ENCODE measurements around the gene CITED1.
A peak's percentile ranks its signal among the peaks of the same experiment; 100 is the strongest.

Gene CITED1

GRCh38 chrX:72308566-72309296 lies 3.0 kb upstream of the CITED1 start:
- DNase-seq (ENCODE audit: low read depth in 3 of 3): peak in 1 of 3 experiments; percentile 11

DNA sequence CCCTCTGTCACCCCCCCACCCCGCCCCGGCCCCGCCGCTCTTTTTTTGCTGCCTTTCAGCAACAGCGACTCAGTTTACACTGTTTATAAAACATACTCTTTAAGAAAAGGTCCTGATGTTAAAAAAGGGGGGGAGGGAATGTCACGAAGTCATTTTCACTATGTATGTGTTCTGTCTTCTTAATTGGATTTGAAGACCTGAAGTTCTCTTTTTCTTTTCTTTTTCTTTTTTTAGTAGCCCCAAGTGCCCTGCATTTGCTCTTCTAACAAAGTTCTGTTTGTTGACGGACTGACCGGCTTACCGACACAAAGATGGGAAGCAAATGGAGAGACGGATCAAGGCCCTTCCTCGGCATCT lies 2.5 kb upstream of the CITED1 start:
- DNase-seq (ENCODE audit: low read depth in 3 of 3): no peak

DNA sequence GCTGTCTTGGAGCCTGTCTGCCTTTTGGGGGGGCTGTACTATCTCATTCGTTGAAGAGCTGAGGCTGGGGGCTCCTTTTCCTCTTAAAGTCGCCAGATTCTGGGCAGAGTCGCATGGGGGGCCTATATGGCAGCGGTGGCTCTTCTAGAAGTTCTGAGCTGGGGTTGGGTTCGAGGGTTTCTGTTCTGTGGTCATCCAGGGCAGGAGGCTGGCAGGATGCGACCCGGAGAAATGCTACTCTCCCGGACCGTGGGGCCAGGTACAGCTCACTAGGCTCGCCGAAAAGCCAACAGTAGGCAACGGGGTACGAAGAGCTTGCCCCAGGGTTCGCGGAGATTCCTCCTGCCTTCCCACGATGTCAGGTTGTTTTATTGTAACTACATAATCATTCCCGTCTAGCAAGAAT lies 1.9 kb upstream of the CITED1 start:
- no peak for DNase-seq (ENCODE audit: low read depth in 3 of 3)

DNA sequence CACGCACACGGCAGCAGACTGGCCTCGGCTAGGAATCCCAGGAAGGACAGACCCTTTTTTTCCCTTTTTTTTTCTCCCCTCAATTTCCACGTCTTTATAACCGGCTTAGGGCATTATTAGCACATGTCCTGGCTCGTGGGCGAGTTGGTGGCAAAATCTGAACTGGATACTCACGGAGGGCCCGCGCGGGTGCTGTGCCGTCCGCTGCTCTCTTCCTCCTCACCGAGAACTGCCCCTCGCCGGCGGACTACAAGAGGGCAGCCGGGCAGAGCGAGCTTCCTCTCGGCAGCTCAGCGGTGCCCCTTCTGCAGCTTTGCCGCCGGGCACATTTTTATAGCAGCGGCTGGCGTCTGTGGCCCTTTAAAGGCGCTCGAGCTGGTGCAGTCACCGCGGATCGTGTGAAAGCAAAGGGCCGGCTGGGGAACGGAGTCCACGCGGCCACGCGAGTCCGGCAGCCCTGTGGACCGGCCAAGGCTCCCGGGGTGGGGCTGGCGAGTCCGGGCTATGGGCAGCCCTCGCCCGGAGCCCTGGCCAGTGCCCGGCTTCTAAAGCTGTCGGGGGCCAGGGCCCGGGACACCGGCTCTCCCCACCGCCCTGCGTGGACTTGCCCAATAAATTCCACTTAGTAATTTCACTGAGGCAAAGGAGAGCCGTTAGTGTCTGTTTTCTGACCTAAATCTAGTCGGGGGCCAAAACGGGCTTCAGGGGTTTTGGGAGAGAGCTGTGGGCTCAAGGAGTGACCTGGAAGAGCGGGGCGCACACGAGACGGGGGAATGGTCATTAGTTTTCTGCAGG lies 1.3 kb upstream of the CITED1 start:
- peak in 1 of 3 experiments; percentile 5 for DNase-seq (ENCODE audit: low read depth in 3 of 3)

DNA sequence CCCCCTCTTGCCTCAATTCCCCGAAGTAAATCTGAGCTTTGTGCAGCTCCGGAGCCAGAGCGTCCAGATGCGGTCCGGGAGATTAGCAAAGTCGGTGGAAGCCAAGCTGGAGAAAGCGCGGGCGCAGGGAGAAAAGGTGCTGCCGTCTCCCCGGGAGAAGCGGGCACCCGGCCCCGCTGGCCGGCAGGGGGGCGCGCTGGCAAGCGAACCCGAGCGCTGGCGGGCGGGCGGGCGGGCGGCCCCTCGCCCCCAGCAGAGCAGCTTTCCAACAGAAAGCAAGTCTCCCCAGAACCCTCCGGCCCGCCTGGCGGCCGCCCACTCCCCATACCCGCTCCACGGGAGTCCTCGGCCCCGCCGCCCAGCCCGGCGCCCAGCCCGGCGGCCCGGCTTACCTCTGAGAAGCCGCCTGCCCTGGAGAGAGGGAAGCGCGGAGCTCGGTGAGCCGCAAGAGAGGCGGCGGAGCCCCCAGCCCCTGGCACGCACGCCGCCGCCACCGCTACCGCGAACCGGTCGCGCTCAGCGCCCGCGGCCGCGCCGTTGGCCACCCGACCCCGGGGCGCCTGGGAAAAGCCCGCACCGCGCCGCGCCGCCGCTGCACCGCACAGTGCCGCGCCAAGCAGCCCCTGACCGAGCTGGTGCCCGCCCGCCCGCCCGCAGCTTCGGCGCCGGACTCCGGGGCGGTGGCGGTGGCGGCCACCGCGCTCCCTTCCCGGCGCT lies 529 bp upstream of the CITED1 start:
- no peak for DNase-seq (ENCODE audit: low read depth in 3 of 3)

DNA sequence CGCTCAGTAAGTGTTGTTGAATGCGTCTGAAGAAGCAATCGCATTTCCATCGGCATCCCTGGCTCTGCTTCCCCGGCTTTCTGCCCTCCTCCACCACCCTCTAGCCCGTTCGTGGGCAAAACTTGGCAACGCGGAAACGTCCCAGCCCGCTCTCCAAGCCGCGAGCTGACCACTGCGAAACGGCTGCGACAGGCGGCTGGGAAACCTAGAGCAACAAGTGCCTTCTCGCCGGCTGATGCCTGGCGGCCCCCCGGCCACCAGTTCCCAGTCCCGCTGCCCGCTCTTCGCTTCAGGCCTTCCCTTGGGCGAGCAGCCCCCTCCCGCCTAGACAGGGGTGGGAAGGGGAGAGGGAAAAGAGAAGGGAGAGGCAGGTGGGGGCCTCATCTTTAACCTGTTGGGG lies 837 bp downstream of the CITED1 start:
- DNase-seq (ENCODE audit: low read depth in 3 of 3): no peak

DNA sequence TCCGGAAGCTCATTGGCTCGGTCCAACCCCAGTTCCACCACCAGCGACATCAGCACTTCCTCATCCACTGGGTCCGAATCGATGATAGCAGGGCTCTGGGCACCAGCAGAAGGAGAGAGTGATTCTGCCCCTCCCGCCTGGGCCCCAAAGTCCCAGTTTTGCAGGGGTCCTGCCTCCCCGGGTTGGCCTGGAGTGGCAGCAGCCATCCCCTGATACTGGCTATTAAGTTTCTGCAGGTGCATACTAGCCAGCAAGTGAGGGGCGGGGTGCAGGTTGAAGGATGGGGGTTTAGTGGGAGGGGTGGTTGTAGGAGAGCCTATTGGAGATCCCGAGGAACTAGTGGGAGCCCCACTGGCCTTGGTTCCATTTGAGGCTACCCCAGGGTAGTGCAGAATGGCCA lies 3.9 kb downstream of the CITED1 start:
- no peak for DNase-seq (ENCODE audit: low read depth in 3 of 3)

- DNase-seq (ENCODE audit: low read depth in 3 of 3): no peak
Measured at GRCh38 chrX:72299891-72300630, 5.7 kb downstream of the CITED1 start.

DNA sequence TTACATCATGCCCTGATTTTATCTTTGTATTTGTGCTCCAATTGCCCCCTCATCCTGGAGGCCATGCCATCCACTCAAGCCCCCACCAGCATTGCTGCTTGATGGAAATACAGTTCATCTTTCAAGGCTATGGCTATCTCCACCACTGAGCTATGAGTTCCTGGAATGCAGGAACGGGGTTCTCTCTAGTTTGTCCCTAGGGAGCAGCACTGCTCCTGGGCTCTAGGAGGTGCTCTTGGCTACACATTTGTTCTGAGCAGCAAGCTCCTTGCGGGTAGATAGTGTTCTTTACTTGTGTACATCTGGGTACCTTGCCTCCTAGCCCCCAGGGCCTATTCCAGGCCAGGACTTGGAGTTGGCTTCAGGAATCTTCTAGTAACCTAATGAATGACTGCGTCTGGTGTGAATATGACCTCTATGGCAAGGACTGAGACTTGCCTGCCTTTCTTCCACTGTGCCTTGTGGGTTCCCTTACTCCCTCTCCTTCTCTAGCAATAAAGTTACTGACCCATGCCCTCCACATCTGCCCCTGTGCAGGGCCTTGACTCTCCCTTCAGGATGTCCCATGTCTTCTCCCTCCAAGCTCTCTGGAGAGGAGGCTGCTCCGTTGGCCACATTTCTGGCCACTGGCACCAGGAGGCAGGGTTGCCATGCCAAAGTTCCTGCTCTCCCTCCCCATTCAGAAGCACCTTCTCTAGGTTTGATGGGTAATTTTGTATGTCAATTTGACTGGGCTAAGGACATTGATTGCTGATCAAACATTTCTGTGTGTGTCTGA lies 7.6 kb downstream of the CITED1 start:
- no peak for DNase-seq (ENCODE audit: low read depth in 3 of 3)

GRCh38 chrX:72296991-72297390 lies 8.7 kb downstream of the CITED1 start:
- no peak for DNase-seq (ENCODE audit: low read depth in 3 of 3)

GRCh38 chrX:72295745-72296144 lies 10.0 kb downstream of the CITED1 start:
- DNase-seq (ENCODE audit: low read depth in 3 of 3): no peak

DNA sequence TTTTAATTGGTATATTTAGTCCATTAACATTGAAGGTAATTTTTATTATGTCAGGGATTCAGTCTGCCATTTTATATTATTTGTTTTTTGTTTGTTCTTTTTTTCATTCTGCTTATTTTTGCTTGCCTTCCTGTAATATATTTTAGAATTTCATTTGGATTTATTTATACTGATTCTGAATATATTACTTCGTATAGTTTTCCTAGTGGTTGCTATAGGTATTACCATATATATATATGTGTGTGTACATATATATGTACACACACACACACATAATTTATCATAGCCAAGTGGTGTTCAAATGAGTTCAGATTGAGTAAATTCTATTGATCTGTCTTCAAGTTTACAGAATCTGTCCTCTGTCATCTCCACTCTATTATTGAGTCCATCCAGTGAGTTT lies 11.2 kb downstream of the CITED1 start:
- no peak for DNase-seq (ENCODE audit: low read depth in 3 of 3)

- DNase-seq (ENCODE audit: low read depth in 3 of 3): no peak
Measured at GRCh38 chrX:72282302-72282701, 23.4 kb downstream of the CITED1 start.

DNA sequence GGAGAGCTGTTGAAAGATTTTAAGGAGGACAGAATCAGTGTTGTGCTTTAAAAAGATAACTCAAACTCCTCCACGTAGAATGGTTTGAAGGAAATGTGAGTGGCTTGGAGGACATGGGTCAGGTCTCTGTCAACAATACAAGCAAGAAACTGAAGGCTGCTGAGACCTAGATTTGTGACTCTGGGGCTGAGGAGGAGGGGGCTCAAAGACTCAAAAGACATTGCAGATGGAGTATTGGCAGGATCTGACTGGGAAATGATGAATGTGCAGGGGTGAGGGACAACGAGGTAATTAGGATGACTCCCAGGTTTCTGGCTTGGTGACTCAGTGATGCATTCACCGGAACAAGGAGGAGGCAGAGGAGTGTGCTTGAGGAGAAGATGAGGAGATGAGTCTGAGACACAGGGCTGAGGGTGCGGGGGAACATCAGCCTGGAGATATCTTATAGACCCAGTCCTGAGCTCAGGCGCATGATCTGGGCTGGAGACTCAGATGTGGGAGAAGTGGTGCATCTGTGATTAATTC lies 25.3 kb downstream of the CITED1 start:
- DNase-seq (ENCODE audit: low read depth in 3 of 3): no peak

- DNase-seq (ENCODE audit: low read depth in 3 of 3): no peak
Measured at GRCh38 chrX:72276478-72276953, 29.2 kb downstream of the CITED1 start.

DNA sequence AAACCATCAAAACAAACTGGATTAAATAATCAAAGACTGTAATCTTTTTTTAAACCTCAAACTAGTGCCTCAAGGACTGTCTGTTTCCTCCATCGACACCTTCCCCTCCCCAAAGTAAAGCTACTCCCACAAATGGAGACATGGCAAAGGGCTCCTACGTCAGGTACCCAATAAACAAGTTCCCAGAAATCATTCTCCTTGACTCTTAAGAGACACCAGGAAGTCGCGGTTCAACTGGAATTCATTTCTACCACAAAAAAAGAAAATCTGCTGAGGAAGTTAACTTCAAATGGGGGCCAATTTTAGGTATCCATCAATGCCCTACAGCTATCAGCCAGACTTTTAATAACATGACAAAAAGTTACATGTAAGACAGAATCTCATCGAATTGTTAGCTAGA lies 31.2 kb downstream of the CITED1 start:
- no peak for DNase-seq (ENCODE audit: low read depth in 3 of 3)

GRCh38 chrX:72273718-72274117 lies 32.0 kb downstream of the CITED1 start:
- no peak for DNase-seq (ENCODE audit: low read depth in 3 of 3)

DNA sequence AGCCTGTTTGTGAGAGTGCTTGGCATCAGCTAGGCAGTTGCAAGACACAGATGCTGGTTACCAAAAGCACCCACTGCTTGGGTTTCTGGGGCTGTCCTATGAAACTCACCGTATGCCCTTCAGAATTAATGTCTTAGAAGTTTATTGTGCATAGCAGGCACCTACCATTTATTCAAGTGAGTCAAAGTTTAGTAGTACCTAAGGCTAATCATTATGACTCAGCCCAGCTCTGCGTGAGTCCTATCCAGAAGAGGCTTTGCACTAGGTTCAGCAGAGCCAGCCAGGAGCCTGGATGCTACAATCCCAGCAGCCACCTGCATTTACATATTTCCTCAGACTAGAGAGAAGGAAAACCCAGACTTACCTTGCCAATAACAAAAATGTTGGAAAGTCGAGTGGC lies 32.8 kb downstream of the CITED1 start:
- DNase-seq (ENCODE audit: low read depth in 3 of 3): no peak

- DNase-seq (ENCODE audit: low read depth in 3 of 3): no peak
Measured at GRCh38 chrX:72271812-72272211, 33.9 kb downstream of the CITED1 start.

GRCh38 chrX:72271091-72271788 lies 34.5 kb downstream of the CITED1 start:
- no peak for DNase-seq (ENCODE audit: low read depth in 3 of 3)

Measured in stimulated activated CD4-positive, alpha-beta T cell treated with anti-CD3 and anti-CD28 coated beads, TNF-alpha, amount 100 ng/mL, for 24 hours (primary cell).